HS-27A (cell line): ENCODE data around the gene RSF1.

Experiments
- DNase-seq: peaks from one replicate; pipeline ENCODE4 v3.0.0-alpha.2; 2012; ENCODE audit warnings: low read depth, missing footprints

Gene RSF1

GRCh38 chr11:77748266-77748665 lies 72.3 kb downstream of the RSF1 start:
- no peak for DNase-seq

GRCh38 chr11:77747381-77747969 lies 73.0 kb downstream of the RSF1 start:
- DNase-seq = peak; percentile 7

- DNase-seq = no peak
These were observed 84.0 kb downstream of the RSF1 start for GRCh38 chr11:77736473-77736872.

GRCh38 chr11:77734890-77735289 lies 85.6 kb downstream of the RSF1 start:
- no peak for DNase-seq

GRCh38 chr11:77732143-77732542 lies 88.4 kb downstream of the RSF1 start:
- DNase-seq = no peak

GRCh38 chr11:77730789-77731188 lies 89.7 kb downstream of the RSF1 start:
- DNase-seq = no peak

GRCh38 chr11:77729063-77729462 lies 91.5 kb downstream of the RSF1 start:
- DNase-seq = no peak

GRCh38 chr11:77728203-77728786 lies 92.2 kb downstream of the RSF1 start:
- DNase-seq = no peak

- no peak for DNase-seq
These were observed 94.0 kb downstream of the RSF1 start for GRCh38 chr11:77726524-77726923.

GRCh38 chr11:77725433-77725832 lies 95.1 kb downstream of the RSF1 start:
- no peak for DNase-seq

GRCh38 chr11:77724636-77725035 lies 95.9 kb downstream of the RSF1 start:
- DNase-seq = no peak

GRCh38 chr11:77723024-77723423 lies 97.5 kb downstream of the RSF1 start:
- no peak for DNase-seq

GRCh38 chr11:77710358-77710757 lies 110.2 kb downstream of the RSF1 start:
- DNase-seq = no peak

GRCh38 chr11:77705876-77706579 lies 114.5 kb downstream of the RSF1 start:
- DNase-seq = no peak

- peak; percentile 29 for DNase-seq
These were observed 115.2 kb downstream of the RSF1 start for GRCh38 chr11:77705195-77705875.

- no peak for DNase-seq
These were observed 116.5 kb downstream of the RSF1 start for GRCh38 chr11:77704029-77704428.

GRCh38 chr11:77699425-77699824 lies 121.1 kb downstream of the RSF1 start:
- no peak for DNase-seq

GRCh38 chr11:77698896-77699295 lies 121.6 kb downstream of the RSF1 start:
- DNase-seq = no peak

- DNase-seq = no peak
These were observed 122.7 kb downstream of the RSF1 start for GRCh38 chr11:77697865-77698264.

- no peak for DNase-seq
These were observed 125.1 kb downstream of the RSF1 start for GRCh38 chr11:77695417-77695816.

GRCh38 chr11:77690649-77691048 lies 129.9 kb downstream of the RSF1 start:
- DNase-seq = no peak

GRCh38 chr11:77687088-77687487 lies 133.4 kb downstream of the RSF1 start:
- no peak for DNase-seq

- no peak for DNase-seq
These were observed 143.4 kb downstream of the RSF1 start for GRCh38 chr11:77677138-77677537.
